M059J (cell line): ENCODE data around the gene MEAK7. TPM values are rescaled to one million over a fixed set of nuclear protein-coding genes. Genes with fewer than 3 reads are reported as not detected.
"Not testable (repeated sequence)": the region's sequence is repeated elsewhere in the genome, so short reads cannot be mapped to it uniquely, and the experiment has no call there.

Experiments used
- DNase-seq: peaks from one replicate; pipeline ENCODE4 v3.0.0-alpha.2; 2012; ENCODE audit warnings: low read depth
- total RNA-seq: library from RNA; depleted of rRNA; stranded (reverse); fragments of >200 nt; shearing (Covaris generic); gene quantifications from 2 replicates; pipeline ENCODE4 v1.2.3, GENCODE V29; 2014

The MEAK7 gene
- total RNA-seq, 1 experiment from 2014 or later = 37.5 TPM

DNA sequence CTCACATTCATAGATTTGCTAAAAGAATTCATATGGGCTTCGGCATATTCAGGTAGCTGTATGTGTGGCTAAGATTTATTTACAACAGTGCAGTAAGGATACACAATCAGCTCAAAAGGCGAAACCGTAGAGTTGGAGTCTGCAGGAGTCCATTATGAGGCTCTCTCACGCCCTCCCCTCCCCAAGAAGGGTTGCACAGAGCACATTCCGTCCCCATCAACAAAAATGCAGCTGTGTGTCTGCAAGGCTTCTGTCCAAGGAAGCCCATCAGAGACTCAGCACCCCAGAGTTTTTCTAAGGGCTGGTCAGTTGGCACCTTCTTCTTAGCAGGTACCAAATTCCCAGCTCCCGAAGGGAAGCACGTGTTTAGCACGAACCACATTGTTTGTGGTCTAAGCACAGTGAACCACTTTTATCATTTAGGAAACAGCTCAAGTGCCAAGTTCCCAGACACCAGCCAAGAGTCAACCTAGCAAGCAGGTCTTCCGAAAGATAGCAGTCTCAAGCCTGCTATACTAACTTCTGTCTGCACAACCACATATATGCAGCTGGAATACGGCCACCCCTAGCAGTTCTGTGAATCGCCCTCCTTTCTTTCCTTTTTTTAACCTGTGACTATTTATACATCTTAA is 28.5 kb upstream of the MEAK7 start:
- peak; percentile 27 for DNase-seq

DNA sequence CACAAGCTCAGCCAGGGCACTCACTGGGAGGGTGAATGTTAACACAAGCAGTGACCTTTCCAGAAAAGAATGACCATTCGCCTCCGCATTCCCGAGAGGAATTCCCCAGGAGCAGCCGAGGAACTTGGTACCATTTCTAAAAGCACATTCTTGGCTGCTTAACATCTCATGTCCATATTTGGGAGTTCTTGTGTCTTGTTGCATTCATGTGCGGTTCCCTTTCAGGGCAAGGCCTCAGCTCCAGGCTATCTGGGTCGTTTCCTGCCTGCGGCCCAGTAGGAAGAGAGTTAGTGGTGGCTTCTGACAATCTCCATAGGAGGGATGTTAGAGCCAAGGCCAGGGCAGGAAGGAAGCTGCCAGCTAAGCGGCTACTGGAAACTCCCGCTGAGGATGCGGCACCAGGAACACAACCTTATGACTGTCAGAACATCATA is 27.8 kb upstream of the MEAK7 start:
- DNase-seq = peak; percentile 99

DNA sequence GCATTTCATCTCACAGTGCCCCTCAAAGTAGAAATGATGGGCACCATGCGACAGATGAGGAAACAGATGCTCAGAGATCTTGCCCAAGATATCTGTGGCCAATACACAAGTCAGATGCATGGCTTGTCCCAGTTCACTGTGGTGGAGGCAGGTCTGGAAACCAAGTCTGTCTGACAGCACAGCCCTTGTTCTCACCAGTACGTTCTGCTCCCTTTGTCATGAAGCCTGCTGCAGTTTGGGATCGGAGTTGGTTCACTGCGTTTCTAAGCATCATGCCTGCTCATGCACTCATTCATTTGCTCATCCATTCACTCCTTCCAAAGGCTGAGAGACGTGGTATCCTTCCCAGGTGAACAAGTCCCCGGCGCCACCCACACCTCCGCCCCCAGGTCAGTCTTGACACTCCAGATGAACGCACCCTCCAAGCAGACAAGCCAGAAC is 27.2 kb upstream of the MEAK7 start:
- no peak for DNase-seq

DNA sequence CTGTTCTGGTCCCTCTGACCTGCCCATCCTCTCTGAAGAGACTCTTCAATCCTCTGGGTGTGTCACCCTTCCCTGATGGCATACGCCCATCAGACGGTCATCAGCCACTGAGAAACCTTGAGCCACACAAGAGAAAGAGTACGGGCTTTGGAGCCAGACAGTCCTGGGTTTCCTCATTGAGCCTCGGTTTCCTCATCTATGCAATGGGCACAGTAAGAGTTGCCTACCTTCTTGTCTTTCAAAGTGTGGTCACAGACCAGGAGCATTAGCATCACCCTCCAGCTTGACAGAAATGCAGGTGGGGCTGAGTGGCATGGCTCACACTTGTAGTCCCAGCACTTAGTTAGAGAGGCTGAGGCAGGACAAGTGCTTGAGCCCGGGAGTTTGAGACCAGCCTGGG is 26.1 kb upstream of the MEAK7 start:
- no peak for DNase-seq

DNA sequence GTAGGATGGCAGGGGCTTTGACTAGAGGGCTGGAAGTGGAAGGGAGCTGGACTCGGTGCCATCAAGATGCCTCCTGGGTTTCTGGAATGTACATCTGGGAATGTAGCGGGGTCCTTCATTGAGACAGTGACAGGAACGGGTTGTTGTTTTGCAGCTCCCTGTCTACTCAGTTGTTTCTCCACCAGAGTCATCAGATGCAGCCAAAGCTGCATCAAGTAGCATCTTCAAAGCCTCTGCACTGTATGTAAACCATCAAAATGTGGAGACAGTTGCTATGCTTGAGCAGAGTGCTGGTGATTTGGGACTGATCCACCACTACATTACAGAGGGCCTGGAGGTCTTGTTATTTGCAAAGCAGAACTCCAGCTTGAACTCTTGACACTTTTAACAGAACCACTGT is 25.1 kb upstream of the MEAK7 start:
- no peak for DNase-seq

DNA sequence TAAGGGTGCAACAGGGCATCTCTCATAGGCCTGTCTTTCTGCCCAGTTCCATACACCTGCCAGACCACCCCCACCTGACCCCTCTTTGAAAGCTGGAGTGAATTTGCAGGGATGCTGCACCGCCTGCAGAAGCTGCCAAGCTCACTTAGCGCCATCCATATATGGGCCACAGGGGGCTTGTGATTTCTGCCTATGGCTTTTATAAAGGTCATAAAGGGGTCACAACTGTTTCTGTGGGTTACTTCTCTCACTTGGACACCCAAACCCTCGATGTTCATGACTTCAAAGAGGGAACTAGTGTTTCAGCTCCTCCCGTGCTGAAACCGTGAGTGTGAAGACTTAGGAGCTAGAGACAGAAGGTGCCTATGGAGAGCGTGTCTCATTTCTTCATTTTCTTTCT is 23.9 kb upstream of the MEAK7 start:
- DNase-seq = no peak

DNA sequence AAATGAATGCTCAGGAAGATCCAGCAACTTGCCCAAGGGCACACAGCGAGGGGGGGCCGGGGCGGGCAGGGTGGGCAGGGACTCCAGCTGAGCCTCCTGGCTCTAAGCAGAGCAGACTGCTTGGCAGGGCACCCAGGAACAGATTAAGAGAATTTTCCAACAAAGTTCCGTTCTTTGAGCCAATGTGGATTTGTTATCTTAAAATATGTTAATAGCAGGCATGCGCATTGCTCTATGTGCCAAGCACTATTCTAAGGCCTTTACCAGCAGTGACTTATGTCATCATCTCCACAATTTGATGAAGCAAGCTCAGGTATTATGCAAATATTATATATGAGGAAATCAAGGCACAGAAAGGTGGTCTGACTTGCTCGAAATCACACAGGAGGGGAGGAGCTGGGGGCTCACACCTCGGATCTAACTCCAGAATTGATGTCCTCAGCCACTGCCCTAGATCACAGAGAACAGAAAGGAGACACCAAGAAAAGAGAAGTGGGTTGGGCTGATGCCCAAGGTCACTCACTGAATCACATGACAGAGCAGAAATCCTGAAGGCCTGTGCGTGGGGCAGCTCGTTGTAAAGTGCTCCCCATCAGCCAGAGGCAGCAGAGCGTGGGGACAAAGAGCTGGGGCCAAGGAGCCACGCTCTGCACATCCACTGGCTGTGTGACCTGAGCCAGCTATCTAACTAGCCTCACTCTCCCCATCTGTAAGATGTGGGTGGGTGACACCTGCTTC is 23.2 kb upstream of the MEAK7 start:
- DNase-seq = no peak

DNA sequence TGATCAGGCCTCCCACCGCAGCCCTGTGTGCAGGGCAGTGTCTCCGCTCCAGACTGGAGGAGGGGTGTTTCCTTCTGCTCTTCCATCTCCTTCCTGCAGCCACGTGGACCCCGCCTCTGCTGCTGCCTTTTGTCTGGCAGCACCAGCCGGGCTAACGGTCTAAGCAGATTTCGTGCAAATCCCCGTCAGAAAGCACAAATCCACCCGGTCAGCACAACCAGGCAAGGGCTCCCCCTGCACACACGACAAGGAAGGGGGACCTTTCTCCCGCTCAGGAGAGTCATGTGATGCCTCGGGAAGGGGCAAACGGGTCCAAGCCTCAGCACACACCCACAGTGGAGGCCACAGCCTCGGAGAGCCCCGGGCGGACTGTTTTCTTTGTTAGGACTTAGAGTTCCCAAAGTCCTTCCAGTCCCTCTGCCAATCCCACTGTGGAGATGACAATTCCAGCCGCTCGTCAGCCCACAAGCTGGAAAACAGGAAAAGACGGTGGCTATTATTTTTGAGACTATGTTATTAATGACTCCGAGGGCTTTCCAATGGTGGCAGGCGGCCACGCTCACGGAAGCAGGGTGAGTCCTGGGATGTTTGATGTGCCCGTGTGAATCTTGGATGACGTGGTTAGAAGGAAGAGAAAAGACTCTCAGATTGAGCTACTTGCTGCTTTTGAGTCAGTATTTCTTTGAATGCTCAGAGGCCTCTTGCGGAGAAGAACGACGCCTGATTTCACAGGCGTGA is 22.5 kb upstream of the MEAK7 start:
- DNase-seq = peak; percentile 77

DNA sequence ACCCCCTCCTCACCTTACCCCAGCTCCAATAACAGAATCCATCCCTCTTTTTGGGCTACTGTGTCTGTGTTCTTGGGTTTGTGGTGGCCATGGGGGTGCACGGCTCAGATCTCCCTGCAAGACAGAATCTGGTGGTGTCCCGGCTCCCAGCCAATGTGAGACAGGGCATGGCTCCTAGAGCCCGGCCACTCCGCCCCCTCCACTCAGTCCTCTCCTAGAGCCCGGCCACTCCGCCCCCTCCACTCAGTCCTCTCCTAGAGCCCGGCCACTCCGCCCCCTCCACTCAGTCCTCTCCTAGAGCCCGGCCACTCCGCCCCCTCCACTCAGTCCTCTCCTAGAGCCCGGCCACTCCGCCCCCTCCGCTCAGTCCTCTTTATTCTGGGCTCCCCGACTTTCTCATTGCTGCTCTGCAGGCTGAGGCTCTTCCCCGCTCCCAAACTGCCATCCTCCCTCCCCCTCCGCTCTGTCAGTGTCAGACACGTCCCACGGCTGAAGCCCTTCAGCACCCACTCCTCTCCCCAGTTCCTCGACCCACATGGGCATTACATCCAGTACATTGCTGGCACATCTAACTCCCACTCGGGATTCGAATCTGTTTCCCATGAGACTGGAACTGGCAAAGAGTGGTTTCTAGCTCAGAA is 20.6 kb upstream of the MEAK7 start:
- DNase-seq = not testable (repeated sequence)

DNA sequence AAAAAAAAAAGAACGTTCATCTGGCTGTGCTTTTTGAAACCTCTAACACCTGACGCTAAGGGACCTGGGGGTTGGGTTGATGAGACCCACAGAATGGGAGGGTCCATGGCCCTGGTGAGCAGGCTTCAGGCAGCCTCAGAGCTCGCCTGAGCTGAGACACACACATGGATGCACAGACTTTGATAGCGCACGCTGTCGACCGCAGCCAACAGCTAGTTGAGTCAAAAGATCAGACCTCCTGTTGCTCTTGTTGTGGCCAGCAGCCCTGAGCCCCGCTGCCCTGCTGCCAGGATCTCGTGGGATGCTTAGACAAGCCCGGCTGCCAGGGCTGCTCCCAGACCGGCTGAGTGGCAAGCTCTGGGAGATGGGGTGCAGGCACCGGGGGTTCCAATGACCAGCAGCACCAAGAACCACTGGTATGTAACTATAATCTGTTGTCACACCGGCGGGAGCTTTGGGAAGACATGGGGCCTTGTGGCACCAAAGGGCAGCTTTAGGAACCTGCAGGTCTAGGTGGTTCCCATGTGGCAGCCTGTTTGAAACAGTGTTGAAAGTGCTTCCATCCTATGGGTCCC is 20.0 kb upstream of the MEAK7 start:
- no peak for DNase-seq

DNA sequence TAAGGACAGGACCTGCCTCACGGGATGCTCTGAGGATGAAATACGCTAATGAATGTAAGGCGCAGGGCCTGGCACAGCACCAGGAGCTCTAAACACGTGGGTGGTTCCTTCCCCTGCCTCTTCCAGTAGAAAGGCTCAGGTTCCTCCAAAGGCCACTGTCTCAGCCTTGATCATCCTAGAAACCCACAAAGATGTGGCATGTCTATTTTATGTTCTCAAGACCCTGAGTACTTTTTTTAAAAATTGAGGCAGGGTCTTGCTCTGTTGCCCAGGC is 17.0 kb upstream of the MEAK7 start:
- DNase-seq = no peak

DNA sequence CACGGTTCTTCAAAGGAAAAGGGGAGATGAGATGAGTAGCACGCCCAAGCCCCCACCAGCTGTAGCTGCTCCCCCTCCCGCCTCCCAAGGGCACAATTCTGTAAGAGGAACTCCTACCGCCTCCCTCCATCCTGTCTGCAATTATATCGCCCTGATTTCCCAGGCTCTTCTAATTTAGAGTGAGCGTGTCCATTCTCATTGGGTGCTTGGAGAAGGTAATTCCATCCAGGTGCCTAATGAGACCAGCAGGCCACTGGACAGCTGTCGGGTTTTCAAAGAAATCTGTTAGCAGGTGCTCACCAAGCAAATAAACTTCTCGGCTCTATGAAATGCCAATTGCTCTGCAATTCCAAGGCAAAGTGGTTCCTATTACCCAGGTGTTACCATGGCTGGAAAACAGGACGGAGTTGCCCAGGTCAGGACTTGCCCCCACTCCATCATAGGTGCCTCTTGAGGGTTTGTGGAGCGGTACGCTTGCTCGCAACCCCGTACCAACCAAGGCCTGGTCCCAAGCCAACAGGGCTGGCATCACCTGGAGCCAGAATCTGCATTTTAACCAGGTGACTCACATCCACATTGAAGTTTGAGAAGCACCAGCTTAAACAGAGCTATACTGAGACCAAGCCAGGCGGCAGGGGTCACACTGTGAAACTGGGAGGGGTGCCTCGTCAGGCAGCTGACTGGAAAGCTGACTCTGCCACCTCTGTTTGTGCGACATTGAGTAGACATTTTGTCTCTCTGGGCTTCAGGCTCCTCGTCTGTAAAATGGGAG is 16.5 kb upstream of the MEAK7 start:
- no peak for DNase-seq

DNA sequence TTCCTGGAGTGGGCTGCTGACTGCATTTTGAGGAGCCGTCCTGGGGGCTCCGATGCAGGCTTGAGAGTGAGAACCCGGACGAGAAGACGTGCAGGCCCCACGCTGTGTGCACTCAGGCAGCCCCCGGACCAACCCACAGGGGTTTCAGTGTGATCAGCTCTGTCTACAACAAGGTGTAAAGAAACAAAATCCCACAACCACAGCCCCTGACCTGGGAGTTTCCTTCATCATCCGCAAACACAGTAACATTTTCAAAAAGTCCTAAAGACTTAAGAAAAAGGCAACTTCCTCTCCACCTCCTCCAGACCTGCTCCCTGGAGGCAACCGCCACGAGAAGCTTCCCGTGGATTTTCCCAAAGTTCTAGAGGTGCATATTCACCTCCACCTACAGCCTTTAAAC is 15.4 kb upstream of the MEAK7 start:
- no peak for DNase-seq

DNA sequence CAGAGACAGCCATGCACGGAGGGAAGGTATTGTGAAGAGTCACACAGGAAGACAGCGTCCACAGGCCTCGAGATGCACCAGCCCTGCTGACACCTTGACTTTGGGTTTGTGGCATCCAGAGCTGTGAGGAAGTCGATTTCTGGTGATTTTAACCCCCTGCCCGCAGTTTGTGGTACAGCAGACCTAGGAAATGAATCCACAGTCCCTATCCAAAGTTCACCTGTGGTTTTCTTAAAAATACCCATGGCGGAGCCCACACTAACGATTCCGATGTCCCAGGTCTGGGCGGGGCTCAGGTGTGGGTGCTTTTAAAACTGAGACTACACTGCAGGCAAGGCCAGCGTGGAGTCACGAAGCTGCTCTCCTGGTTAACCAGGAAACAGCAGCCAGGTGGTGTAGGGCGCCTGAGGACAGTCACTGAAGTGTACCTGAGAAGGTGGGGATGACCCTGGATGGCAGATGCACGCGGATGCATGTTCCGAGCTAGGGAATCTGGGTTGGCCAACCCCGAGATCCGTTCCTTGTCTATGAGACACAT is 14.4 kb upstream of the MEAK7 start:
- no peak for DNase-seq

DNA sequence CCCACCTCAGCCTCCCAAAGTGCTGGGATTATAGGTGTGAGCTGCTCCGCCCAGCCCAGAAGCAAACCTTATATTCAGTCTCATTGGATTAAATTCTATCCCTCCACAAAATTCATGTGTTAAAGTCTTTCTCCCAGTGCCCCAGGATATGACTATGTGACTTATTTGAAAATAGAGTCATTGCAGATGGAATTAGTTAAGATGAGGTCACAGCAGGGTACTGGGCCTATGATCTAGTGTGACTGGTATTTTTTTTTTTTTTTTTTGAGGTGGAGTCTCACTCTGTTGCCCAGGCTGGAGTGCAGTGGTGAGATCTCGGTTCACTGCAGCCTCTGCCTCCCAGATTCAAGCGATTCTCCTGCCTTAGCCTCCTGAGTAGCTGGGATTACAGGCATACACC is 13.8 kb upstream of the MEAK7 start:
- peak; percentile 88 for DNase-seq

DNA sequence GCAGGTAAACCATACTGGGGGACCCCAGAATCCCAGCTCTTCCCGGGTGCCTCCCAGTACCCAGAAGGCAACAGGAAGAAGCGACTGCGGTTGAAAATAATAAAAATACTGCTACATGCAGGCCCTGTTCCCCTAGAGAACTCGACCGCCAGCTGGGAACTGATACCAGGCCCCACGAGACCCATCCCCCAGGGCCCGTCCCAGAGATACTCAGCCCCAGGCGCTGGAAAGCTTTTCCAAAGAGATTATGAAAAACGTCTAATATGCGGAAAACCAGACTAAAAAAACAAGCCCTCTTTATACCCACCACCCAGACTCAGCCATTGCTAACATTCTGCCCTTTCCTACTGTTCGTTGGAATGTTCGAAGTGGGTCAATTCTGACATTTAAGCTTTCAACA is 12.9 kb upstream of the MEAK7 start:
- DNase-seq = no peak

DNA sequence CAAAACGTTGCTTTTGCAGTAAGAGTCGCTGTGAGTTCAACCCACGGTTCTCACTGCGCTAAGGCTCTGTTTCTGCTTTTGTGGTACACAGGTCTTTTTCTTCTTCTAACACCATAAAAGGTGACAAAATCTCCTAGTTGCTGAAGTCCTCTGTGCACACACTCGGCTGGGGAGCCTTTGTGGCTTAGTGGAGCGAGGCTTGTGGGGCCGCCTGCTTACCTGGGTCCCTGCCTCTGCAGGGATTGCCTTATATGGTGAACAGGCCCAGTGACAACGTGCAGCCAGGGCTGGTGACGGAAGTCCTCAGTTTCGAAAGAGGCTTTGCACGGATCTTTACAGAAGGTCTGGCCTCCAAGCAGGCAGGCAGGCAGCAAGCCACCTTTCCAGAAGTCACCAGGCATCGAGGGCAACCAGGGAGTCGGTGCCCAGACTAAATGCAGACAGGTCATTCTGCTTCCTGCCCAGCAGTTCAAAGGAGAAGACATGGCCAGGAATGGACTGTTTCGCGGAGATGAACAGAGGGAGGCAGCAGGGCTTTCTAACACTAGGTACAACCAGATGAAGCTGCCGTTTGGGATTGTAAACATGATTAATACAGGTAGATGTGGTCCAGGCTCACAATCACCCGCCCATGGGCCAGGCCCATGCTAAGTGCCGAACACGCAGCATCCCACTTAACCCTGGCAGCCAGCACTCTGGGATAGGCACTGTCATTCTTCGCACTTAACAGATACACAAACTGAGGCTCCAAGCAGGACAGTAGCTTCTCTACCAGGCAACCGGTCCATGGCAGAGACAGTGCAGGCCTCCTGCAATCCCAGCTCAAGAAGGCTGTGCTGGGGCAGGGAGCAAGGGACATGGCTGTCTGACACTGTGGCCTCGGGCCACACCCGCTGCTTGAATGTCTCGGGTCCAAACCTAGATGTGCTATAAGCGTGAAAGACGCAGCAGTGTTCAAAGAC is 10.7 kb upstream of the MEAK7 start:
- DNase-seq = no peak

DNA sequence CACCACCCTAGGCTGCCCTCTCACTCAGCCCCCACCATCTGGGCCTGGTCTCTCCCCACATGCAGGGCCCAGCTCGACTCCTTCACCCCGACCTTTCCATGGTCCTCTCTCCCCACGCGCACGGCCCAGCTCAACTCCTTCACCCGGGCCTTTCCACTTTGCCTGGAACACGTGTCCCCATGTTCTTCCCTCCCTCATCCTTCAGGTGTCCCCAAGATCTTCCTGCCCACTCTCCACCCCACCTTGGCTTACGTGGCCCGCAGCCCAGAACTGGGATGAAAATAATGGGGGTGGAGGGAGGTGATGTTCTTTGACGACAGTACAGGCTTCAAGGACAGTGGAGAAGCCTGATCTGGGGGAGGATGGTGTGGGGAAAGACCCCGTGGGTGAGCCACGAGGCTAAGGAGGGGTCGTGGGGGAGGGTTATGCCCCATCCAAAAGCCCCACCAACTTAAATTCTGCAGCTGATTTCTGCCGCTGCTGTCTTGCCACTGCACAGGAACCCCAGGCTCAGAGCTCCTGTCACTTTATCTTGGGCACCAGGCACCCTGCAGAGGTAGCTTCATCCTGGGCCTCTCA is 9.9 kb upstream of the MEAK7 start:
- no peak for DNase-seq

DNA sequence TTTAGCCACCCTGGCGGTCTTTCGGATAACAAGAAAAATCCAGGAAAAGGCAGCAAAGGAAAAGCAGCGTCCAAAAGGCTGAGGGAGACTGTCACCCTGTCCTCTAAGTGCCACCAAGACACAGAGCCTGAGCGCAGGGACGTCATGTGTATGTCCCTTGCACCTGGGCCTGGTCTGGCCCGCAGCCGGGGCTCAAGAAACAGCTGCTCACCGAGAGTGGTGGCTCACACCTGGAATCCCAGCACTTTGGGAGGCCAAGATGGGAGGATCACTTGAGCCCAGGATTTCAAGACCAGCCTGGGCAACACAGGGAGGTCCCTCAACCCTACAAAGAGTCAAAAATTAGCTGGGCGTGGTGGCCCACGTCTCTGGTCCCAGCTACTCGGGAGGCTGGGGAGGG is 9.2 kb upstream of the MEAK7 start:
- no peak for DNase-seq

DNA sequence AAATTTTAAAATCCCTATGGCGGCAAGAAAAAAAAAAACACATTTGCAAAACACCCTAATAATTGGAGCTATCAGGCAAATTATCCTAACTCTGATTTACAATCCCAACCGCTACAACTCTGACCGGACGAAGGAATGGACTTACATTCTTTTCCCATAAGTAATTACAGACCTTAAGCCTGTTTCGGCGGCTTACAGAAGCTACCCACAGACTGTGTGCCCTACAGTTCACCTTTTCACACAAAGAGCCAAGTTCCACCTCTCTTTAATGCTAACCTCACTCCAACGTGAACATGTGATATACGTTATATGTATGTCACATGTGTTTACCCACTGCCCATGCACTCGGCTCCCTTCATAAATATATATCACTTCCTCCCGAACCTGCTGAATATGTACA is 8.7 kb upstream of the MEAK7 start:
- peak; percentile 90 for DNase-seq
